ENCODE measurements around the gene KATNB1. TPM values are rescaled to one million over a fixed set of nuclear protein-coding genes. Genes with fewer than 3 reads are reported as not detected.

The KATNB1 gene
- total and polyA plus RNA-seq, 2 experiments from 2014 or later = 31.4 to 65.9 TPM

DNA sequence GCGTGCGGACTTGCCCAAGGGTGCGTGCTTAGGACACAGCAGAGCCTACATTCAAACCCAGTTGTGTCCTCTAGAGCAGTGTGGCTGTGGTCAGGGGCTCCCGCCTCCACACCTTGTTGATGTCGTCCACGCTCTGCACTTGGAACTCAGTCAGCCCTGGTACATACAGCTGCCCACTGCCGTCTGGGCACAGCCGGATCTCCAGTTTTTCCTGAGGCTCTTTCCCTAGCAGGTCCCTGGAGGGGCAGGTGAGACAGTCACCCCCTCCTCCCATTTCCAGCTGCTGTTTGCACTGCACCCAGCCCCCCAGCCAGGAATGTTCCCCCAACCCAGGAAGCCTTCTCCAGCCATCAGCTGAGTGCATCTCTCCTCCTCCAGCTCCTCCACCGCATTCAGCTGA is 25.7 kb downstream of the KATNB1 start:
- H3K4me1 ChIP-seq (ENCODE audit: insufficient read depth) = no peaks in the 10 kb centered on the region; the same call in 1 of the 2 replicates
- Mint-ChIP-seq H3K4me1 (peaks cover 34% of the 10 kb centered on the region), H3K36me3 (ENCODE audit: low read depth) (peaks cover 6% of the 10 kb centered on the region; the same call in 2 of the 3 replicates), H3K4me3 (no peak overlapping the region), H3K27me3 (ENCODE audit: insufficient read depth, low read depth, poor library complexity) (peaks cover 23% of the 10 kb centered on the region), H3K9me3 (no peaks in the 10 kb centered on the region), H3K27ac (no peak overlapping the region)
- no peaks in the 10 kb centered on the region for H3K79me2 ChIP-seq (replicated peaks; ENCODE audit: insufficient read depth)
- H2AFZ ChIP-seq = no peak overlapping the region
- DNase-seq (ENCODE audit: low spot score) (no peak), ATAC-seq (no peak)
- no peaks in the 10 kb centered on the region for H3K9me2 ChIP-seq (ENCODE audit: insufficient read depth)
- TF ChIP-seq EZH2 (IDR thresholded peaks at IDR 0.05; ENCODE audit: low read depth, unreplicated experiment) (no peak), CTCF (conservative IDR thresholded peaks at IDR 0.05; ENCODE audit: low read depth in 2 of 2) (no peak), ZNF331 (CRISPR knock-in tag; IDR thresholded peaks at IDR 0.05; ENCODE audit: low read depth) (no peak), CREB1 (CRISPR knock-in tag; IDR thresholded peaks at IDR 0.05; ENCODE audit: low read depth) (no peak), ZNF114 (CRISPR knock-in tag; IDR thresholded peaks at IDR 0.05) (no peak), EZH2phosphoT487 (IDR thresholded peaks at IDR 0.05; ENCODE audit: unreplicated experiment) (no peak), REST (IDR thresholded peaks at IDR 0.05; ENCODE audit: unreplicated experiment) (no peak), STAT1 (IDR thresholded peaks at IDR 0.05; ENCODE audit: unreplicated experiment) (no peak), ETS1 (IDR thresholded peaks at IDR 0.05) (no peak), POLR2AphosphoS5 (IDR thresholded peaks at IDR 0.05; ENCODE audit: low read depth) (no peak), JUNB (IDR thresholded peaks at IDR 0.05; ENCODE audit: unreplicated experiment) (no peak), NANOG (IDR thresholded peaks at IDR 0.05; ENCODE audit: borderline replicate concordance) (no peak)
- TF ChIP-seq, protein P1, sequence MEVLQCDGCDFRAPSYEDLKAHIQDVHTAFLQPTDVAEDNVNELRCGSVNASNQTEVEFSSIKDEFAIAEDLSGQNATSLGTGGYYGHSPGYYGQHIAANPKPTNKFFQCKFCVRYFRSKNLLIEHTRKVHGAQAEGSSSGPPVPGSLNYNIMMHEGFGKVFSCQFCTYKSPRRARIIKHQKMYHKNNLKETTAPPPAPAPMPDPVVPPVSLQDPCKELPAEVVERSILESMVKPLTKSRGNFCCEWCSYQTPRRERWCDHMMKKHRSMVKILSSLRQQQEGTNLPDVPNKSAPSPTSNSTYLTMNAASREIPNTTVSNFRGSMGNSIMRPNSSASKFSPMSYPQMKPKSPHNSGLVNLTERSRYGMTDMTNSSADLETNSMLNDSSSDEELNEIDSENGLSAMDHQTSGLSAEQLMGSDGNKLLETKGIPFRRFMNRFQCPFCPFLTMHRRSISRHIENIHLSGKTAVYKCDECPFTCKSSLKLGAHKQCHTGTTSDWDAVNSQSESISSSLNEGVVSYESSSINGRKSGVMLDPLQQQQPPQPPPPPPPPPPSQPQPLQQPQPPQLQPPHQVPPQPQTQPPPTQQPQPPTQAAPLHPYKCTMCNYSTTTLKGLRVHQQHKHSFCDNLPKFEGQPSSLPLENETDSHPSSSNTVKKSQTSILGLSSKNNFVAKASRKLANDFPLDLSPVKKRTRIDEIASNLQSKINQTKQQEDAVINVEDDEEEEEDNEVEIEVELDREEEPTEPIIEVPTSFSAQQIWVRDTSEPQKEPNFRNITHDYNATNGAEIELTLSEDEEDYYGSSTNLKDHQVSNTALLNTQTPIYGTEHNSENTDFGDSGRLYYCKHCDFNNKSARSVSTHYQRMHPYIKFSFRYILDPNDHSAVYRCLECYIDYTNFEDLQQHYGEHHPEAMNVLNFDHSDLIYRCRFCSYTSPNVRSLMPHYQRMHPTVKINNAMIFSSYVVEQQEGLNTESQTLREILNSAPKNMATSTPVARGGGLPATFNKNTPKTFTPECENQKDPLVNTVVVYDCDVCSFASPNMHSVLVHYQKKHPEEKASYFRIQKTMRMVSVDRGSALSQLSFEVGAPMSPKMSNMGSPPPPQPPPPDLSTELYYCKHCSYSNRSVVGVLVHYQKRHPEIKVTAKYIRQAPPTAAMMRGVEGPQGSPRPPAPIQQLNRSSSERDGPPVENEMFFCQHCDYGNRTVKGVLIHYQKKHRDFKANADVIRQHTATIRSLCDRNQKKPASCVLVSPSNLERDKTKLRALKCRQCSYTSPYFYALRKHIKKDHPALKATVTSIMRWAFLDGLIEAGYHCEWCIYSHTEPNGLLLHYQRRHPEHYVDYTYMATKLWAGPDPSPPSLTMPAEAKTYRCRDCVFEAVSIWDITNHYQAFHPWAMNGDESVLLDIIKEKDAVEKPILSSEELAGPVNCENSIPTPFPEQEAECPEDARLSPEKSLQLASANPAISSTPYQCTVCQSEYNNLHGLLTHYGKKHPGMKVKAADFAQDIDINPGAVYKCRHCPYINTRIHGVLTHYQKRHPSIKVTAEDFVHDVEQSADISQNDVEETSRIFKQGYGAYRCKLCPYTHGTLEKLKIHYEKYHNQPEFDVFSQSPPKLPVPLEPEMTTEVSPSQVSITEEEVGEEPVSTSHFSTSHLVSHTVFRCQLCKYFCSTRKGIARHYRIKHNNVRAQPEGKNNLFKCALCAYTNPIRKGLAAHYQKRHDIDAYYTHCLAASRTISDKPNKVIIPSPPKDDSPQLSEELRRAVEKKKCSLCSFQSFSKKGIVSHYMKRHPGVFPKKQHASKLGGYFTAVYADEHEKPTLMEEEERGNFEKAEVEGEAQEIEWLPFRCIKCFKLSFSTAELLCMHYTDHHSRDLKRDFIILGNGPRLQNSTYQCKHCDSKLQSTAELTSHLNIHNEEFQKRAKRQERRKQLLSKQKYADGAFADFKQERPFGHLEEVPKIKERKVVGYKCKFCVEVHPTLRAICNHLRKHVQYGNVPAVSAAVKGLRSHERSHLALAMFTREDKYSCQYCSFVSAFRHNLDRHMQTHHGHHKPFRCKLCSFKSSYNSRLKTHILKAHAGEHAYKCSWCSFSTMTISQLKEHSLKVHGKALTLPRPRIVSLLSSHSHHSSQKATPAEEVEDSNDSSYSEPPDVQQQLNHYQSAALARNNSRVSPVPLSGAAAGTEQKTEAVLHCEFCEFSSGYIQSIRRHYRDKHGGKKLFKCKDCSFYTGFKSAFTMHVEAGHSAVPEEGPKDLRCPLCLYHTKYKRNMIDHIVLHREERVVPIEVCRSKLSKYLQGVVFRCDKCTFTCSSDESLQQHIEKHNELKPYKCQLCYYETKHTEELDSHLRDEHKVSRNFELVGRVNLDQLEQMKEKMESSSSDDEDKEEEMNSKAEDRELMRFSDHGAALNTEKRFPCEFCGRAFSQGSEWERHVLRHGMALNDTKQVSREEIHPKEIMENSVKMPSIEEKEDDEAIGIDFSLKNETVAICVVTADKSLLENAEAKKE (CRISPR knock-in tag; IDR thresholded peaks at IDR 0.05) = no peak
- H3K4me3 ChIP-seq = no peak overlapping the region
- H3F3A ChIP-seq (replicated peaks; ENCODE audit: low read depth) = no peaks in the 10 kb centered on the region
- no peak overlapping the region for H3K4me2 ChIP-seq
- H3K27me3 ChIP-seq (ENCODE audit: insufficient read depth) = no peaks in the 10 kb centered on the region
- H4K20me1 ChIP-seq (replicated peaks; ENCODE audit: insufficient read depth) = no peaks in the 10 kb centered on the region
- no peaks in the 10 kb centered on the region for H3K36me3 ChIP-seq (ENCODE audit: insufficient read depth)
- no peak overlapping the region for H3K27ac ChIP-seq (ENCODE audit: low read depth)

Measured in GM23338 (cell line).